HG03342 (cell line): Measurements from ENCODE around the gene ZFR.
"Not testable (repeated sequence)": the region's sequence is repeated elsewhere in the genome, so short reads cannot be mapped to it uniquely, and the experiment has no call there.

Experiments
- ATAC-seq: cut with Tn5 transposase; IDR thresholded peaks from one replicate; pipeline ENCODE4 v1.9.1; 2021; ENCODE audit warnings: mild to moderate bottlenecking, moderate library complexity; ENCODE audit not compliant: unreplicated experiment

ZFR gene

DNA sequence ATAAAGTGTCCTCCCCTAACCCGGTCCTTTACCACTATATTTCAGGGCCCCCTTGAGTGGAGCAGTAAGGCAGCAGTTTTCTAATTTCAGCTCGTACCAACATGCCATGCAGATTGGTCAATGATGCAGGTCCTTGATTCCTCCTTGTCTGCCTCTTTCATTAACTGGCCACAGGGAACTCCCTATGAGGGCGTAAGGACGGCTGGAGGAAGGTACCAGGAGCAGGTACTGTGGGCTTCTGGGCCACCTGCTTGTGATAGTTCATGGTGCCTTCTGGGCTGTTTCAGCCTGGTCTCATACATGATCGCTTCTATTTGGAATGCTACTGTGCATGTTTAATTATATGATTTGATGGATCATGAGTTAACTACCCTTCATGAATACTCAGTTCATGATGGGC lies 9.4 kb upstream of the ZFR start:
- no peak for ATAC-seq

DNA sequence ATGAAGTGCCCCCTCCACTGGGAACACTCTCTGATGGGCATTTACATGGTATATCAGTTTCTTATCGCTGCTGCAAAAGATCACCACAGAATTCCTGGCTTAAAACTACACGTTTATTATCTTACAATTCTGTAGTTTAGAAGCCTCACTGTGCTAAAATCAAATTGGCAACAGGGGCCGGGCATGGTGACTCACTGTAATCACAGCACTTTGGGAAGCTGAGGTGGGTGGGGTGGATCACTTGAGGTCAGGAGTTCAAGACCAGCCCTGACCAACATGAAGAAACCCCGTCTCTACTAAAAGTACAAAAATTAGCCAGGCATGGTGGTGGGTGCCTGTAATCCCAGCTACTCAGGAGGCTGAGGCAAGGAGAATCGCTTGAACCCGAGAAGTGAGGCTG lies 7.8 kb upstream of the ZFR start:
- not testable (repeated sequence) for ATAC-seq

DNA sequence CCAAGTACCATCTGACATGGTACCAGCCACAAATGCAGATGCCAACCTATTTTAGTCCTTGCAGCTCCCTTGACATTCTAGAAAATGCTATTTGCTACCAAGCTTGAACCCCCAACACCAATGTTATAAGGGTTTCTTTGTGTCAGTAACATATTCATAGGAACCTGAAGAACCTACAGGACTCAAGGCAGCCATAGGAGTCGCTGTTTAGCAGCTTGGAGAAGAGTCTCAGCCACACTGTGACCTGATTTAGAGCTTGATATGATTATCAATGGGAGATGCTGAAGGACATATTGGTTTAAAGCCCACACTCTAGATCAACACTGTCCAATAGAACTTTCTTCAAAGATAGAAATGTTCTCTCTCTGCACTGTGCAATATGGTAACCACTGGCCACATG lies 6.4 kb upstream of the ZFR start:
- no peak for ATAC-seq

DNA sequence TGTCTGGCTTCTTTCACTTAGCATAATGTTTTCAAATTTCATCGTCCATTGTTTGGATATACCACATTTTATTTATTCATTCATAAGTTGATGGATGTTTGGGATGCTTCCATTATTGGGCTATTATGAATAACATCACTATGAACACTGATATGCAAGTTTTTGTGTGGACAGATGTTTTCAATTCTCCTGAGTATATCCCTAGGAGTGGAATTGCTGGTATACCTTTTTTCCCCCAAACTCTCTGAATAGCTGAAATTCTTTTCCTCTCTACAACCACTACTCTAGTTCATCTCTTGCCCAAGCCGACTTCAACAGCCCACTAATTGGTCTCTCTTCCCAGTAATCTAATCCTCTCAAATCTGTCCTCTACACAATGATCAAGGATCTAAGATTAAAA lies 4.7 kb upstream of the ZFR start:
- ATAC-seq, result no peak

DNA sequence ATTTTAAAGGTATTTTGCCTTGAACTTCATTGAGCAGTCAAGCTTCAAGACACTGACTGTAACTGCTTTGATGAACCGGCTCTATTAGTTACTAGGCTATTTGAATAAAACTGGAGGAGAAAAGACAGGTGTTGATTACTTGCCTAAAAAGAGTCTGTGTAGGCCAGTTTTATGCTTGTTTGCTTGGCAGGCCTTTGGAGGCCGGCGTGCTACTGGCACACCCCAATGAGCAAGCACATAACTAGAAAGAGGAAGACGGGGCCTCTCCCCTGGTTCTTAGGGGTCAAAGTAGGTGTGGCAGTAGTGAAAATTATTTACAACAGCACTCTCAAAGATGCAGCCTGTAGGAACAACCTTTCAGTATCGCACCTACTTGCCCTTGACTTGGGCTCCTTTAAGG lies 2.1 kb upstream of the ZFR start:
- no peak for ATAC-seq

DNA sequence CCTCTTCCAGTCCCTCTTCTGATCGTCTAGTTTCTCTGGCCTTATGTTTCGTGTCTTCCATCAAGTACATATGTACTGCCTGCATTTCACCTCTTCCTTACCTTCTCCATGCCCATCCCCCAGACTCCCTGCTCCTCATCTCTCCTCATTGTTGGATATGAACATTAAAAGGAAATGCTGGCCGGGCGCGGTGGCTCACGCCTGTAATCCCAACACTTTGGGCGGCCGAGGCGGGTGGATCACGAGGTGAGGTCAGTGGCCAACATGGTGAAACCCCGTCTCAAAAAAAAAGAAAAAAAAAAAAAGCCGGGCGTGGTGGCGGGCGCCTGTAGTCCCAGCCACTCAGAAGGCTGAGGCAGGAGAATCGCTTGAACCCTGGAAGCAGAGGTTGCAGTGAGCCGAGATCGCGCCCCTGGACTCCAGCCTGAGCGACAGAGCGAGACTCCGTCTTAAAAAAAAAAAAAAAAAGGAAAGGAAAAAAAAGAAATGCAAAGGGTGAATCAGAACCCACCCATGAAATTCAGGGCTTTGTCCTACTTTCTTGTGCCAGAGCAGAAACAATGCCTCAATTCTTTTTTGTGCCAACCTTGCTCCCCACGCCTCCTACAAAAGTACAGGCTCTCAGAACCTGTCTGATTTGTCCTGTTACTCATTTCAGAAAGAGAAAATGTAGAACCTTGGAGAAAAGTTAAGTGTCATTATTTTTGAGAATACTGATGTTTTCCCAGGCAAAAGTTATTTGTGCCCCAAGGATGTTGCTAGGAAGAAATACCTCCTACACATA lies 1.5 kb upstream of the ZFR start:
- ATAC-seq, result no peak

DNA sequence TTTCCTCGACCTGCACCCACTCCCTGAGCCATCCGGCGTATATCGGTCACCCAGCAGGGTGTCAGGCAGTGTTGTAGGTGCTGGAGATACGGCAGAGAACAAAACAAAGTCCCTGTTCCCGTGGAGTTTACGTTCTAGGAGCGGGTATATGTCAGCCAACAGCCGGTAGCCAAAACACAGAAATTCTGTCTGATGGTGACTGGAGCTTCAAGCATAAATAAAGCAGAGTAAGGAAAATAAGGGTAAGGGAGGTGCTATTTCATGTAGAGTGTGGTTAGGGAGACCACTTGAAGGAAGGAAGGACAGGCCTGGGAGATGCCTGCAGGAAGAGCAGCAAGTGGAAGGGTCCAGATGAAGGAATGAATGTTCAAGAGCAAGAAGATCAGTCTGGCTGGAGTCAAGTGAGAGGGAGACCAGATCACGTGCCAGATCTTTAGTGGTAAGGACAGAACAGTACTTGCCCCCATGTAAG lies 783 bp upstream of the ZFR start:
- ATAC-seq, result no peak

DNA sequence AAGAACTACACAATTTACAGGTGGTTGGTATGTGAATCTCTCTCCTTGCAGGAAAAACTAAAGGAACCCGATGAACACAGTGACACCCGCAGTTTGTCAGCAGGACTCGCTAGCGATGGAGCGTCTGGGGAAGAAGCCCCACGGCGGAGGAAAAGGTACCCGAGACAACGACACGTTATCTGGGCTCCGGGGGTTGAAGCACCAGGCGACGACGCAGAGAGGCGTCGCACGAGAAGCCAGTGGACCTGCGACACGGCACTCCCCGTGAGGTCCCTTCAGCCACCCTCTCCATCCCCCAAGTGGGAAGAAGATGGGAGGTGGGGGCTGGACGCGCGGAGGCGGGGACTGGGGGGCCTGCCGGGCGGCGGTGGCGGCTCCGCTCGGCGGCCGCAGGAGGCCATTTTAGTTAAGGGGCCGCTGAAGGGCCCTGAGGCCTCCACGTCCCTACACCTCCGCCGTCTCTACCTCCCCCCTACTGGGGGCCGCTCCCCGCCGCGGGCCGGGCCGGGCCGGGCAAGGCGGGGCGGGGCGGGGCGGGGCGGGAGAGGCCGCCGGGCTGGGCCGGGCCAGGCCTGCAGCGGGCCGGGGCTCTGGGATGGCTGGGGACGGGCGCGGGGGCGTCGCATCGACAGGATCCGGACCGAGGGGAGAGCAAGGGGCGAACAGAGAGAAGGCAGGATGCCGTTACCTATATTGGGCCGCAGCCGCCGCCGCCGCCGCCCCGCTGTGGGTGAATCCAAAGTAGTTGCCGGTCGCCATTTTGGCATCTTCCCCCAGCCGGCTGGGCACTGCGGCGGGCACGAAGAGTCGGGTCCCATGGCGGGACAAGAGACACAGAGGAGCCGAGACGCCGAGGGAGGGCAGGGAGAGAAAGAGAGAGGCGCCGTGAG lies 754 bp downstream of the ZFR start:
- ATAC-seq, result peak; percentile 36

DNA sequence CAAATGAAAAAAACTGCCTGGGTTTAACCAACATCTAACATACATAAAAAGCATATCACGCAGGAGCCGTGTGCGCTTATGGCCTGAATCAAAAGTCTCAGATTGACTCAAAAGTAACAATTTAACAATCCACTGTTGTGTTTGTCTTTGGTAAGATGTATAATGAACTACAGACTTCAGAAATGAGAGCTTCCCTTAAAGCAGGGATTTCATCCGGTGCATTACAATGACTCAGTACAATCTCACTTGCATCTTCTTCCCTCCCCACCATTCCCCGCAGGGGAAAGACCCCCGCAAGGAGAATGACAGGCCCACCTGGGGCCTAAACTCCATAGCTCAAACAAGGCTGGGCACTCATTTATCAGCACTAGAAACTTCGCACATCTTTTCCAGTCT lies 1.4 kb downstream of the ZFR start:
- peak; percentile 32 for ATAC-seq

DNA sequence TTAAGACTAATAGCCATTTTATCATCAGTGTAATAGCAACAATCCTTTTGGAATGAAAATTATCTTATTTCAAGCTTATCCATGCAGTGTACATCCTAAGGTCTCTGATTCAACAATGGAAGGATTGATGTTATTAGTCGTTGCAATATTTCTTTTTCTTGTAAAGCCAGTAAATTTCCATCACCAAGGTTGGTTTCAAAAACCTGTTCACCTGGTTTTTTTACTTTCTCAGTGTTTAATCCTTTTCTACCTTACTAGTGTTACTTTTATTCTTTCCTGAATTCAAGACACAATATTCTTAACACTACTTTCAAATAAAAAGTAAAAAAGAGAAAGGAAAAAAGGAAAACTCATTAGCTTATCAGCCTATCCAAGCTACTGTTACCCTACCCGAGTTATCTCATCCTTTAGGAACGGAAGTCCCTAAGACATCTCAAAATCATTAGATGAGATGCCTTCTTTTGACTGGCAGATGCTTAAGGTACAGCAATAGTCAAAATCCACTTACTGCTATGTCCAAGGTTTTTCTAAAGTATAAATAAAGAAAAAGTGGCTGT lies 5.4 kb downstream of the ZFR start:
- no peak for ATAC-seq

DNA sequence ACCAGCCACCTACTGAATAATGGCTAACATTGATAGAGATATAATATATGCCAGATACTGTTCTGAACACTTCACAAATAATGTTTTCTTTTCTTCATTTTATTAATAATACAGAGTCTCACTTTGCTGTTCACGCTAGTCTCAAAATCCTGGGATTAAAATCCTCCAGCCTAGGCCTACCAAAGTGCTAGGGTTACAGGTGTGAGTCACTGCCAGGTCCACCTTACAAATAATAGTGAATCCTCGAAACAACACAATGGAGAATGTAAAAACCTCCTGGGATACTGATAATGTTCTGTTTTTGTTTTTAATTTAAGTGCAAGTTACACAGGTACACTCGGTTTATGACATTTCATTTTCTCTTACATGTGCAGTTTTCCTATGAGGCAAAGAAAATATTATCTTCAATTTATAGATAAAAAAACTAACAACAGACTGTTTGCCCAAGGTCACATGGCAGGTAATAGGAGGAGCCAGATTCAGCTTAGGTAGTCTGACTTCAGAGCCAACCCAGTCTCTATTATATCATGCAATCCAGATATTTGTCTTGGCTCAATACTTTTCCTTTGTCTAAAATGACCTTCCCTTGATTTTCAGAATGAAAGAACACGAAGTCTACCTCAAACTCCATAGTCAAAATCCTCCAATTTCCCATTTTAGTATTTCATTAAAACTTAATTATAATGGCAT lies 7.8 kb downstream of the ZFR start:
- ATAC-seq, result no peak

DNA sequence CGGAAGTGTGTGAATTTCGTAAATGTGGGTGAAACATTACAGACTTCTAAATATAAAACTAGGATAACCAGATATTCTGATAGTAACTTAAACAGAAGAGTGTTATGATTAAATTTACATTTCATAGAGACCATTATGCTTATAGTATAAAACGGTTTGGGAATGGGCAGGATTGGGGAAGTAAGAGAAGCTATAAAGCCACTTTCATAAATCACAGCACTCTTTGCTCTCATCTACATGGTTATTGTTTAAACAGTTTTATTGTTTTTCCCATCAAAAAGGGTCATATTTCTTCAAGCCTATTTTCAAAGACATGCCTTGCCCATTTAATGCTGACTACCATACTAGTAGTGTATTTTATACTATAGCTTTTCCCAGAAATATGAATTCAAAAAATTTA lies 9.2 kb downstream of the ZFR start:
- ATAC-seq, result no peak

DNA sequence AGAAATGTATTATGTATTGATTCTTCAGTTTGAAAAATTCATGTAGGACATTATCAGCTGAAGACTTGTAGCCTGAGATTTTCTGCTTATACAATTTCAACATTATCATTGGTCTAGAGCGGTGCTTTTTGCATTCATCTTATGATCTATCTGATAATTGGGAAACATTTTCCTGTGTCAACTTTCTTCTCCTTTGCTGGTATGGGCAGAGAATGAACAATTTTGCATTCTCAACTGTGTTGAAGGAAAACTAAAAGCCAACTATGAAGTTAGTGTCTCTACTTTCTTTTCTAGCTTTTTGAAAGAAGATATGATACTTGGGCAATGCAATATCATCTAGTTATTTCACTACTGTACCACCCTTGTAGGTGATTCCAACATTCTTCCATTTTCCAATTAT lies 10.3 kb downstream of the ZFR start:
- ATAC-seq, result no peak

DNA sequence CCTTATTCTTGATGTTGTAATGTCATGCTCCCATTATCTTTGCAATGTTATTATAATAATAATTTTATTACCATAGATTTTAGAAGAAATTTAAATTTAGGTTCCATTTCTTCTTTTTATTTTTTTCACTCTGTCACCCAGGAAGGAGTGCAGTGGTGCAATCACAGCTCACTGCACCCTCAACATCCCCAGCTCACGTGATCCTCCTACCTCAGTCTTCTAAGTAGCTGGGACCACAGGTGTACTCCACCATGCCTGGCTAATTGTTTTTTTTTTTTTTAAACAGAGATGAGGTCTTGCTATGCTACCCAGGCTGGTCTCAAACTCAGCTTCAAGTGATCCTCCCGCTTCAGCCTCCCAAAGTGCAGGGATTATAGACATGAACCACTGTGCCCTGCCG lies 11.9 kb downstream of the ZFR start:
- no peak for ATAC-seq

DNA sequence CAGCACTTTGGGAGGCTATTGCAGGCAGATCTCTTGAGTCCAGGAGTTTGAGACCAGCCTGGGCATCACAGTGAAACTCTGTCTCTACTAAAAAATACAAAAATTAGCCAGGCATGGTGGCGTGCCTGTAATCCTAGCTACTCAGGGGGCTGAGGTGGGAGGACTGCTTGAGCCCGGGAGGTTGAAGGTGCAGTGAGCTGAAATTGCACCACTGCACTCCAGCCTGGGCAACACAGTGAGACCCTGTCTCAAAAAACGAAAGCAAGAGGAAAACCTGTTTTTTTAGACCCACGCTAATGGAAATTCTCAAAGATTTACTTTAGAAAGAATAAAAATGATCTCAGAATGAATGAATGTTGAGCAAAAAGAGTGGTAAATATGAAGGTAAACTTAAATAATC lies 13.7 kb downstream of the ZFR start:
- not testable (repeated sequence) for ATAC-seq

DNA sequence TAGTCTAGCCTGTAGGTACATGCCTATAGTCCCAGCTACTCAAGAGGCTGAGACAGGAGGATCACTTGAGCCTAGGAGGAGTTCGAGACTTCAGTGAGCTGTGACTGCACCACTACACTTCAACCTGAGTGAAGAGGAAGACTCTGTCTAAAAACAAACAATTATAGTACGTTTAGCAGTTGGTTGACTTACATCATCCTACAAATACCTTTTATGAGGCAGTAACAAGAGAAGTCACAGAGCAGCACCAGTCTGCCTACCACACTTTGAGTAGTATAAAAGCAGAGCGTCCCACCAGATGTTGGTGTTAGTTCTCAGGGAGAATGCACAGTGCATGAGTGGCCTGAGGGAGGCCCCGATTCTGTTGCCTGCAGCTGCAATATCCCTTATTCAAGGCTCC lies 16.1 kb downstream of the ZFR start:
- ATAC-seq, result no peak

DNA sequence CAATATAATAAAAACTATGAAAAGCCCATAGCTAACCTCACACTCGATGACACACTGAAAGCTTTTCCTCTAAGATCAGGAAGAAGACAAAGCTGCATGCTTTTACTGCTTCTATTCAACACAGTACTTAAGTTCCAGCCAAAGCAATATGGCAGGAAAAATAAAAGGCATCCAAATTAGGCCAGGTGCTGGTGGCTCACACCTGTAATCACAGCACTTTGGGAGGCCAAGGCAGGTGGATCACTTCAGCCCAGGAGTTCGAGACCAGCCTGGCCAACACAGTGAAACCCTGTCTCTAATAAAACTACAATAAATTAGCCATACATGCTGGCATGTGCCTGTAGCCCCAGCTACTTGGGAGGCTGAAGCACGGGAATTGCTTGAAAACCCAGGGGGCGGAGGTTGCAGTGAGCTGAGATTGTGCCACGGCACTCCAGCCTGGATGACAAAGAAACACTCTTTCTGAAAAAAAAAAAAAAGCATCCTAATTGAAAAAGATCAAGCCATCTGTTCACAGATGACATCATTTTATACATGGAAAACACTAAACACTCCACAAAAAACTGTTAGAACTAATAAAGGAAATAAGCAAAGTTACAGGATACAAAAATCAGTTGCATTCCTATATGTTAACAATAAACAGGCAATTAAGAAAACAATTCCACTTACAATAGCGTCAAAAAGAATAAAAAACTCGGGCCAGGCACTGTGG lies 17.9 kb downstream of the ZFR start:
- ATAC-seq, result no peak

DNA sequence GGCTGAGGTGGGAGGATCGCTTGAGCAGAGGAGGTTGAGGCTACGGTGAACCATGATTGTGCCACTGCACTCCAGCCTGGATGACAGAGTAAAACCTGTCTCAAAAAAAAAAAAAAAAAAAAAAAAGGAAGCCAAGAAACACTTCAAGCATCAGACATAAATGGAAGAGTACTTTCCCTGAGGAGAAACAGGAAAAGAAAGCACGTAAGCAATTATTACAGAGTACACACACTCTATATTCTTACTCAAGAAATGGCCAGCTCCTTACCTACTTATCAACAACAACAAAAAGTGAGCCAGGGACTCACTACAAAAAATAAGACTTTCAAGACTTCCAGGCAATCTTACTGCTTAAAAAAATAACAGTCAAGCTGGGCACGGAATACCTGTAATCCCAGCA lies 21.8 kb downstream of the ZFR start:
- no peak for ATAC-seq

DNA sequence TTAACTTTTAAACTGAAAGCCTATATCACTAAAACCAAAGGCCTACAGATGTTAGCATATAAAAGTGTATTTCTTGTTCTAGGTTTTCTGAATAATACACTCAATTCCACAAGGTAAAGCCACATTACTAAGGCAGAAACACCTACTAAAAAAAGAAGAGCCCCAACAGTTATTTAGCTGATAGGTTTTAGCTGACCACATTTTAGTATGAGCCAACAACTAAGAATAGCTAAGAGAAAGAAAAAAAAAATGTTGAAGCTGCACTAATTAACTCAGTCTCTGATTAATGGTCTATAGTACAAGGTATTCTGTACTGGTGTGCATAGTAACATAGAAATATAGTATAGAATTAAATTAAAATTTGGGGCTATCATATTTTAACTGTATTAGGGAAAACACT lies 23.5 kb downstream of the ZFR start:
- no peak for ATAC-seq

DNA sequence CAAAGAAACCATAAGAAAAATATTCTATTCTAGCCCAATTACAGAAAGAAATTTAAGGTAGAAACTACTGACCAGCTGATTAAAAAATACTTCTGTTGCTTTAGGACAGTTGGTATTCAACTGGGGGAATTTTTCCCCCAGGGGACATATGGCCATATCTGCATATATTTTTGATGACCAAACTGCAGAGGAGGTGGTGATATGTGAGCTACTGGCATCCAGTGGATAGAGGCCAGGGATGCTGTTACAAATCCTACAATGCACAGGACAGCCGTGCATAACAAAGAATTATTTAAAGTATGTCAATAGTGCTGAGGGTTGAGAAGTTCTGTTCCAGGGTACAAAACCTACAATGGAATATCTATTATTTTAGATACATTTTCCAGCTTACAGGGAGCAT lies 24.0 kb downstream of the ZFR start:
- no peak for ATAC-seq

DNA sequence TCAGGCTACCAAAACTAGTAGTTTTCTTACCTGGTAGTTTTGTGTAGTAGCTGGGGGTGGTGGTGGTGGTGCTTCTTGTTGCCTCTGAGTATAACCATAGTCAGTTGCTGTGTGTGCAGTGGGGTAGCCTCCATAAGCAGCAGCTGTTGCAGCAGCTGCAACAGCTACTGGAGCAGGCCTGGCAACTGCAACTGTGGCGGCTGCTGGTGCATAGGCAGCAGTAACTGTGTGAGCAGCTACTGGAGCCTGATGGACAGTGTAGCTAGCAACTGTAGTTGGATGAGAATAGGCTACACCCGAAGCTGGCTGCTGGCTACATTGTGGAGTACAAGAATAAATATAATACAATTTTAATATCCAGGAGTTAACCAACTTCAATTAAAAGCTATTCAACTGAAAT lies 24.7 kb downstream of the ZFR start:
- ATAC-seq, result no peak
